DMS114 treated with DMSO at 0.1 percent for 48 hours (cell line): Measurements from ENCODE around the gene APLN.

Experiments used
- DNase-seq: peaks from one replicate; lab custom pipeline; 2025; ENCODE audit not compliant: unreplicated experiment; lab: John Stamatoyannopoulos, UW

Gene APLN

DNA sequence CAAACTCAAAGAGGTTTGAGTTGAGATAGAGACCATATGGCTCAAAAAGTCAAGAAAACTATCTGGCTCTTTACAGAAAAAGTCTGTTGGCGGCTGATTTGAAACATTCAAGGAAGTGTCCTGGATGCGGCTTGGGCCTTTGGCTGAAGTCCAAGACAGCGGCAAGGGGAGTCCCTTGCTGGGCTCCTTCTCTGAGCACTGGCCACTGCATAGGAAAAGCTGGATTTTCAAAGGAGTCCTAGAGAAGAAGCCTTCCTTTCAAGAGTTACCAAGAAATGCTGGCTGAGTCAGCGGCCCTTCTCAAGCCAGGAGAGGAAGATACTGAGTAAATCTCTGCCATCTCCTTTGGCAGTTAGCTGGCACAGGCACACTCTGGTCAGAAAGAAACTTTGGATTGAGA lies 12.1 kb downstream of the APLN start:
- no peak for DNase-seq

DNA sequence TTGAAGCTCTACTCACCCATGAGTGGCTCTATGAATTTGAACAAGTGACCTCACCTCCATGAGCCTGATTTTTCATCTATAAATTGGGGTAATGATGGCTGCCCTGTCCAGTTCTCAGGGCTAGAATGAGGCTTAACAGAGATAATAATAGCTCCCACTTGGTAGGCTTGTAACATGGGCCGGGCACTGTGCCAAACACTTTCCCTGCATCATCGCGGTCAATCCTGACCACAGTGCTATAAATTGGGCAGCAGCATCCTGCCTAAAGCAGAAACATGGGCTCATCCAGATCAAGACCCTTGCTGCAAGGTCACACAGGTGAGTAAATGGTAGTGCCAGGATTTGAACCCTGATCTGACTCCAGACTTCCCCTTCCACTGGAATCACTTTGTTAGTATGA lies 12.8 kb downstream of the APLN start:
- no peak for DNase-seq

DNA sequence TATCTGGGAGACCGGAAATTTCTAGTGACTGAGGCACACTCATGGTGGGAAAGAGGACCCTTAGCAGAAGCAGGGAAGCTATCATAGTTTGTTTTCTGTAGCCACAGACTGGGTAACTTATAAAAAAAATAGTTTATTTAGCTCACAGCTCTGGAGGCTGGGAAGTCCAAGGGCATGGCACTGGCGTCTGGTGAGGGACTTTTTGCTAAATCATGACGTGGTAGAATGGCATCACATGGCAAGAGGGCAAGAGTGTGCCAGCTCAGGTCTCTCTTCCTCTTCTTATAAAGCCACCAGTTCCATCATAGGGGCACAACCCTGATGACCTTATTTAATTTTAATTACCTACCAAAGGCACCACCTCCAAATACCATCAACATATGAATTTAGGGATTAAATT lies 13.3 kb downstream of the APLN start:
- DNase-seq = no peak

DNA sequence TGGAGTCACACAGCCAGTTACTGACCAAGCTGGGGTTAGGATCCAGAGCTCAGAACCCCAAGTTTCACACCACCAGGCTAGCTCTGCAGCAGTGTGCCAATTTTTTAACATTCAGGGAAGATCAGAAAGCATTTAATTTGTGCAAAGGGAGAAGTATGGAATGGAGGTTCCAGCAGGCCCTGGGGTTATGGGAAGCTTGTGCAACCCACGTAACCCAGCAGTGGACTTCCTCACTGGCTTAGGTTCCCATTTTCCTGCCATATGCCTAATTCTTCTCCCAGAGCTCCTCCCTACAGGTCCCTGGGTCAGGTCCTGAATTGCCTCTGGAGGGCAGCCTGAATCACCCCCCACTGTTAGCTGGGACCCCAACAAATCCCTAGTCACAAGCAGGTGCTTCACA lies 14.0 kb downstream of the APLN start:
- DNase-seq = no peak

DNA sequence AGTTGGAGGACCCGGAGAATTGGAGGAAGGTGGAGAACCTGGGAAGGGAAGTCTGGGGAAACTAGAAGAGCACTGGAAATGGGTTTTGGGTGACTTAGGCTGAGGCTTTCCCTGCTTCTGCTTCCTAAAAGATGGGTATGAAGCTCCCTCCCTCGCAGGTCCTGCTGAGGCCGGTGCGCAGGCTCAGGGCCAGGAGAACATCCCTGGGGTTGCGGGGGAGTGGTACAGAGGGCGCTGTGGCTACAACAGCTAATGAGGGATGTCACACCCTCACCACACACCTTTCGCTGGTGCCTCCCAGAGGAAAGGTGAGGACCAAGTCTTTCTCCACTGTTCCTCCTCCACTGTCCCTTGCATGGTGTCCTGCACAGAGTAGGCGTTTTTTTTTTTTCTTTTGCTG lies 15.8 kb downstream of the APLN start:
- no peak for DNase-seq

DNA sequence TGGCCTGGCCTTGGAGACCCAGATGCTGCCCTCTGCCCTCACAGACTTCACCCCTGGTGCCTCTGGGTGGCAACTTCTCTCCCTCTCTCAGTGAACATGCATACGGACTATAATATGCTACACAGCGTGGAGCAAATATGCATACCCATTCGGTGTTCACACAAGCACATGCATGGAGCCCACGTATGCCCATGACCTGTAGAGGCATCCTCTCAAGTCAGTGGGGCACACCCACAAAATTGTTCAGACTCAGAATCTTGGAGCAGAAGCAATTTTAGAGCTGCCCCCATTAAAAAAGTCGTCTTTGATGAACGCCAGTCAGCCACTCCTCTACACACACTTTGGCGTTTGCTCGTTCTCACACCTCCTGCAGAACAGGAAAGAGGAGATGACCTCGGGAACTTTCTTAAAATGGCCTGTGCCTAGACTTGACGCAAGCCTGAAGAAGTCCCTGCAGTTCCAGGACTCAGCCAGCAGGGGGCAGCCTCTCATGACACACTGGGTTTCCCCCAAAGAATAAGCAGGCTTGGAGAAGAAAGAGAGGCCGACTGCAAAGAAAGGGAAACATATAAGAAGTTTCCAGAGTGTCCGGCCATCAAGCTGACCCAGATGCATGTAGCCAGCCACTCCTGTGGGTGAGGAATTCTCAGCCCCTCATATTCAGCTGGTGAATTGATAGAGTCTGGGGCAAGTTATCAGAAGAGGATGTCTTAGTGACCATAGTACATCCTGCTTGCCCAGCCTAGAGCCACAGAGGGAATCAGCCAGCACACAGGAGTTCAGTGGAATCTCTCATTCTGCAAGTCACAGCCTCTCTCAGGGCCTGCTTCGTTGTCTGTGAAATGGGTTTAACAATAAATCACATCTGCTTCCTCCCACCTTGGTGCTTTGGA lies 17.3 kb downstream of the APLN start:
- DNase-seq = no peak

DNA sequence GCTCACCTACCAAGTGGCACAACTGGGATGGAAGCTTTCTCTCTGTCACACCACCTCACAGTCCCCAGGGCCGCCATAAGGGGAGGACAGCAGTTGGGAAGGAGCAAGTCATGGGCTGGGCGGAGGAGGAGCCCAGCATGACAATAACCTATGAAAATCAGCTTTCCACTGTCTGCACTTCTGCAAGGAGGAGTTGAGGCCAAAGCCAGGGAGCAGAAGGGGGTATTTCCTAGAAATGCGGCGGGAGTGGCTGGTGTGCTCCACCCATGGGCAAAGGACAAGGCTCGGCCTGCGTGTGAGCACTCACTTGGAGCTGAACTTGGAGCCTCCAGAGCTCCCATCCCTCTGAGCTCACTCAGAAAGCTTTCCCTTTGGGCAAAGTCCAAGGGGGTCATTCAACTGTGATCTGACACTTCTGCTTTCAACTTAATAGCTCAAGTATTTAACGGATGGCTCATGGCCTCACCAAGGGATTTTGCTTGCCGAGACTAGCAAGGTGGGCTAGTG lies 18.5 kb downstream of the APLN start:
- no peak for DNase-seq

DNA sequence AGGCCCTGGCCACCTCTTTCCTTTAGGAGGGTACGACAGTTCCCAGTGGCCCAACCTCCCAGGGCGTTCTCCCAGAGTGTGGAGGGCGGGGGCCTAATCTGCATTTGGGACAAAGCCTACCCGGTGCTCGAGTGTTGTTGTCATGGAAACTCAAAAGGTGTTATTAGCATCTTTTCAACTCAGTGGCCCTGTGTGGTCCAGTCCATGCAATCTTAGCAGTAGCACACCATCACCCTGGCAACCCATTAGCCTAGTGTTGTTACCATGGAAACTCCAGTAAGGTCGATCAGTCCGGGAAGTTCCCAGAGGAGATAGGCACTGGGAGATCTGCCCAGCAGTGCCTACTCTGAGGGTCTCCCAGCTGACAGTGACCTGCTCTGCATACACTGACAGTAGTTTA lies 20.2 kb downstream of the APLN start:
- DNase-seq = no peak

DNA sequence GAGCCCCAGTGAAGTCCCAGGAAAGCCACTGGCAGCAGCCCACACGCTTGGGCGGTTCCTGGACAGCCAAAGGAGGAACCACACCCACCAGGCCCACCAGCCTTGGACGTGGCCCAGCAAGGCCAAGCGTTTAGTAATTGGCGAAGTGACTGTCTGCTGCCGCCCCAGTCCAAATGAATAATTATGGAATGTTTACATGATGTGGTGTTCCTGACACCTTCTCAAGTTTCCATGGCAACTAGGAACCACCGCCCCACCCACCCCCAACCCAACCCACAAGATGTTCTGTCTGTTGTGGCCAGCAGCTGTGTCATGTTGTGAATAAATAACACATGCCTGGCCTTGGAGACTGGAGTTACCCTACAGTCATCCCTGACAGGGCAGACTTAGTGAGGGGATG lies 22.3 kb downstream of the APLN start:
- no peak for DNase-seq

DNA sequence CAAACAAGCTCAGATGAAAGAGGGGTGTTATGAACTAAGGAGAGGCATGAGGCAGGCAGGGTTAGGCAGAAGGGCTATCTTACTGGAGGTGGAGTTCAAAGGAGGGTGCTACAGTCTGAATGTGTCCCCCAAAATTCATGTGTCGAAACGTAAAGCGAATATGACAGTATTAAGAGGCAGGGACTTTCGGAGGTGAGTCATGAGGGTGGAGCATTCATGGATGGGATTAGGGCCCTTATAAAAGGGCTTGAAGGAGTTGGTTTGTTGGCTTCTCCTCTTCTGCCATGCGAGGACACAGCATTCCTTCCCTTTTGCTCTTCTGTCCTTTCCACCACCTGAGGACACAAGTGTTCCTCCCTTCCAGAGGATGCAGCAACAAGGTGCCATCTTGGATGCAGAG lies 22.9 kb downstream of the APLN start:
- no peak for DNase-seq

DNA sequence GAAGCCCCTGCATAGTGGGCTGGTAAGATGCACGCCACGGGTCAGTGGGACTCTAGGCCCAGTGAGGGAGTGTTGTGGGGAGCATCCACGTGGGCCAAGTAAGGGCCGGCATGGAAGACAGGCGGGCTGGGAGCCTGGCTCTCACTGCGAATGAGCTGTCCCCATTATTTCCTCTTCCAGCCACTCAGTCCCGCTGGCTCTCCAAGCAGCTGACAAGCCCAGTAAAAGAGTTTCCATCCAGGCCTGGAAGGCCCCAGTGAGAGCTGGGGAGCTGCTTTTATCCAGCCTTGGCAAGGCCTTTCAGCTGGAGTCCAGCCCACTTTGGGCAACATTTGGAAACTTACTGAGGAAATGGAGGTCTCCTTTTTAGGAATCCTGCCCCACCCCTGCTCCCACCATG lies 24.9 kb downstream of the APLN start:
- no peak for DNase-seq

DNA sequence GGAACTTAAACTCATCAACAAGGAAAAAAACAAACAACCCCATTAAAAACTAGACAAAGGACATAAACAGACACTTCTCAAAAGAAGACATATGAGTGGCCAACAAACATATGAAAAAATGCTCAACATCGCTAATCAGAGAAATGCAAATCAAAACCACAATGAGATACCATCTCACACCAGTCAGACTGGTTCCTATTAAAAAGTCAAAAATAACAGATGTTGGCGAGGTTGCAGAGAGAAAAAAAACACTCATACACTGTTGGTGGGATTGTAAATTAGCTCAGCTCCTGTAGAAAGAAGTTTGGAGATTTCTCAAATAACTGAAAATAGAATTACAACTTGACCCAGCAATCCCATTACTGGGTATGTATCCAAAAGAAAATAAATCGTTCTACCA lies 28.7 kb downstream of the APLN start:
- no peak for DNase-seq

DNA sequence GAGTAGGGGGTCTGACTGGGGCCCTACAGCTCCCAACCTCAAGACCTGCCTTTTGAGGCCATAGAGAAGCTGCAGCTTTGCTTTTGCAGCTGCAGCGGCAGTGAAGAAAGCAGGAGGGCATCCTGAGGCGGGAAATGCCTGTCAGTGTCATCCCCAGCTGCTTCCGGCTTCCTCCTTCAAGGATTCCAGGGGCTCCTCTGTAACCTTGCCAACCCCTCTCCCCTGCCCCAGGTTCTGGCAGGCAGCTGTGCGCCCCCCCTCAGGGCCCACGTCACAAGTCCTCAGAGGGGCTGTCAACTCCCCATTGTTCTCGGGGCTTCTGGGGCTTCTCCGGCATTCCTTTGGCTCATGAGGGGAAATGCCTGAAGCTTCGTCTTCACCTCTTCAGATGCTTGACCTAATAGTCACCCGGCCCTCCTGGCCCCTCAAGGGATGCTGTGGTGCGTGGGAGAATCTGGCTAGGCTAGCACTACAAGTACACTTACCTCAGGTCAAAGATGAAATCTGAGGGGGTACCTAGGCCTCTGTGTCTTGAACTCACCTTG lies 31.9 kb downstream of the APLN start:
- DNase-seq = no peak

DNA sequence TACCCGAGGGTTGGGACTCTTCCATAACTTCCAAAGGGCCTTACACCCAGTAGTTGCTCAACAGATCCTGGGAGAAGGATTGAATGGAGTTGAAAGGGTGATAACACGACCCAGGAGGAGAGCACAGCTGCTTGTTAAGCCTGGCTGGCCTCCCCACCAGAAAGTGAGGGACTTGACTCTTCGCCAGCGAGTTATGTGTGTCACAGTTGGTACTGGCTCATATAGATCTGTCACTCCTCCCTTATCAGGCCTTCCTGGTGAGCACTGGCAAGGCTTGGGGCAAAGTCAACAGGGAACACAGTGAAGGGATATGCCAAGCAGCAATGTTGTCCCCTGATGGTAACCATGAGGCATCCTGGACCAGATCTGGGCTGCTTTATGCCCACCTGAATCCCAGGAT lies 35.8 kb downstream of the APLN start:
- DNase-seq = no peak

DNA sequence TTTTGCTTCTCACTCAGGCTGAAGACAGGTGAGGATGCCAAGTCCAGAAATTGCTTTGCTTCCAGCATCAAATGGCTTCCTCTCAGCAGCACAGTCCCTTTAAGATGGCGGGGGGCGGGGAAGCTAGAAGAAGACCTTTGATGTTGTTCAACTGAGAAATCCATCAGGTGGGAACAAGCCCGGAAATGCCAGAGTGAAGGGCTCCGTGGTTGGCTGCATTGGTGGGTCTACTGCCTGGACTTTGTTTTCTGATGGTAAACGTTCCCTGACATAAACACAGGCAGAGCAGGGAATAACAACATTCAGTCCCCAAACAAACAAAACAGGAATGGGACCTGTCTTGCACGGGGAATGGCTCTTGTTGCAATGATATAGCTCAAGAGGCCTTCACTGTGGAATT lies 37.3 kb downstream of the APLN start:
- DNase-seq = no peak

DNA sequence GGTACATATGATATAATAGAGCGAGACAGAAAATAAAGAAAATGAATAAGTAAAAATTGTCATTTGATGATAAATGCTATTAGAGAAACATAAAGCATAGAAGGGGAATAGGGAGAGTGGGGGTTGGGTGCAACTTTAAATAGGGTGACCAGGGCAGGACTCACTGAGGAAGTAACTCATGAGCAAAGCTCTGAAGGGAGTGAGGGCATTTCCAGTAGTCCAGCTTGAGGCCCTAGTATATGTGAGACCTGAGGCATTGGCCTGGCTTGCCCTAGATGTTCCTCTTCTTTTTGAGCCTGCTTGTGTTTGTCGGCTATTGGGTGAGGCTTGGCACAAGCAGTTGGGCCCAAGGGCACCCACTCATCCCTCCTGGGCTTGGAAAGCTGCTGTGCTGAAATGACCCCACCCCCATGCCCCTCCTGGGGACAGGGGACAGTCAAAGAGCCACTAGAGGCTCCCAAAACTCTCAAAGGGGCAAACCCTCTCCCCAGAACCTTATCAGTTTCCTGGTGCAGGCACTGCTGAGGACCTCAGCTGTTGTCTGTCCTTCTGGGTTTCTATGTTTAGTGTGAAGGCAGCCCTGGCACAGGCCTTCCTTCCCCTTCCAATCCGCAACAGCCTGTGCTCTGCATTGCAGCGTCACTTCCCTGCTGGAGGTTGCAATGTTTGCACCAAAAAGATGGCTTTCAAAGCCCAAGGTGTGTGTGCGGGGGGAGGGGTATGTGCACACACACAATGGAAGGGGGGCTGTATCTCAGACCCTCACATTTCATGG lies 40.1 kb downstream of the APLN start:
- DNase-seq = no peak

DNA sequence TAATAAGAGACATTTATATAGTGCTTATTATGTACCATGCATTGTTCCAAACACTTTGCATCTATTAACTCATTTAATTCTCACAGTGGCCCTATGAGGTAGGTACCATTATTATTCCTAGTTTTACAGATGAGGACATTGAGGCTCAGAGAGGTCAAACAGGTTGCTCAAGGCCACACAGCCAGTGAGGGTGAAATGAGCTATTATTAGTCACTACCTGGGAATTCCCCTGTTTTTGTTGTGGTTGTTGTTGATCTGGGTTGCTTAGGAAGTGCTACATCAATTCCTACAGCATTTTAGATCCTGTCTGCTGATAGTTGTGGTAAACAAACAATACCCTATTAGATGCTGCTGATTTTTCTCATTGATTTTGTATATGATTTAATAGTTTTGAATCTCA lies 41.2 kb downstream of the APLN start:
- no peak for DNase-seq

DNA sequence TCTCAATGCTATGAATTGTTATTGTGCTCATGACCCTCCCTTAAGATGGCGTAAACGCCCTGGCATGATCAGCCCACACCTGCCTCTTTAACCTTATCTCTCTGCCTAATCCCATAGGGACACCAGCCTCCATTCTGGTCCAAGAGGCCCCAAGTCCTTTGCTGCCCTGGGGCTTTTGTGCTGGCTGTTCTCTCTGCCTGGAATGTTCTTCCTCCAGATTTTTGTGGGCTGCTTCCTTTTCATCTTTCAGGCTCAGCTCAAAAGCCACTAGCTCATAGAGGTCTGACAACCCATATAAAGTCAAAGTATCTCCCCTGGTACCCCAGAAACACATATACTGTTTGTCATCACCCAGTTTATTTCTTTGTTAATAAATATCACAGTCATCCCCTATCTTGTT lies 42.4 kb downstream of the APLN start:
- no peak for DNase-seq

DNA sequence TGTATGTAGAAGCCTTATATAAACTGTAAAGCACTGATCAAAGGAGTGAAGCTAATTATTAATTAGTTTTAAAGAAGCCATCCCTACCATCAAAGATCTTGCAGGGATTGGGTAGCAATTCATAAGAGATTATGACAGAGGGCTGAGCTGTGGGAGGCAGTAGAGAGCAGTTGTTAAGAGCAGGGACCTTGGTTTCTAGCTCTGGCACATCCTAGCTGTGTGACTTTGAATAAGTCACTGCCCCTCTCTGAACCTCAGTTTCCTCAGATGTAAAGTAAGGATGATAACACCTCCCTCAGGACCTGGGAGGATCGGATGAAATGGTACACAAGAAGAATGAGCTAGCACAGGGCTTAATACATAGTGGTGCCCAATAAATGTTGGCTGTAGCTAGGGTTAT lies 45.4 kb downstream of the APLN start:
- no peak for DNase-seq

DNA sequence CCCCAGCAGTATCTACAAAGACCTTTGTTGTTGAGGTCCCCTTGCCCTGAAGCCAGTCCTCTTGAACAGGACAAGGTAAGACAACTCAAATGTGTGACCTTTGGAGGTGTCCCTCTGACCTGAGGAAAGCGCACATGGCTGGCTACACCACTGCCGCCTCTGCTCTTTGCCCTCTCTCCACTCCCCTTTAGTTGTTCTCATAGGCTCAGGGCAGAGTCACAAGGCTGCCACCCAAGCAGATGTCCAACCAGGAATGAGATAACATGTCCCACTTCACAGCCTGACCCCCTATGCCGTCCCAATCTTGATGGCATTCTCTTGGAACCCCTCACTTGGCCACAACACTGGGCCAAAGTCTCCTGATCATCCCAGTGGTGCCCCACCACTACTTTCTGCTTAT lies 46.3 kb downstream of the APLN start:
- DNase-seq = no peak

DNA sequence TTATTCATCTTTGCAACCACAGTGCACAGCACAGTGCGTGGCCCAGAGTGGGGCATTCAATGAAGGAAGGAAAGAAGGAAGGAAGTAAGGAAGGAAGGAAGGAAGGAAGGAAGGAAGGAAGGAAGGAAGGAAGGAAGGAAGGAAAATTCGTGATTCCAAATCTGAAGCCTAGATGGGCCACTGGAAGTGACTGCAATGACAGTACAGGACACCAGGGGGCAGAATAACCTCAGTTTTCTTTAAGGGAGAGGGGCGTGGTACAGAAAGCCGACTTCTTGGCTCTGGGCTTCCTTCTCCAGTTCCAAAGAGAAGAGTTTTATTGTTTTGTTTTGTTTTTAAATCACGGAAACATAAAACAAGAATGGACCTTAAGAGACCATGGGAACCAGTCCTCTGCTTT lies 47.8 kb downstream of the APLN start:
- peak; percentile 1 for DNase-seq

DNA sequence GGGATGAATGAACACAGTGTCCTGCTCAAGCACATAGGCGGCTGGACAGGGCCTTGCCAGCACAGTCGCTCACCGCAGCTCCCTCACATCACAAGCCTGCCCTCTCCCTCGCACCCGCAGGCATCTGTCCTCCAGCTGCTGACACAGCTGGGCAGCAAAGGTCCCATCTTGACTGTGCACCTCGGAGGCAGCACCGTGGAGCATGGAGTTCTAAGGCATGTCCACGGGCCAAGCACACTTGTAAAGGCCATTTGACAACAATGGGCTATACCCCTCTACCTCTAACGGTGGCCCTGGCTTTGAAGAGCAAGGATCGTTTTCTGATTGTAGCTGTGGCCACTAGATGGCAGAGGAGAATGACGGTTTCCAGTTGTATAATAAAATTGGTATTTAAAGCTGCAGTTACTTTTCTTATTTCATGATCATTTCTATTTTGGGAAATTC lies 53.8 kb downstream of the APLN start:
- peak; percentile 6 for DNase-seq
